ENCODE measurements around the gene KRT80. TPM values are rescaled to one million over a fixed set of nuclear protein-coding genes. Genes with fewer than 3 reads are reported as not detected.

Gene KRT80
- total RNA-seq, 3 donors from 2014 or later (not counting 1 experiment from before 2014, with no cell fraction given): not detected

DNA sequence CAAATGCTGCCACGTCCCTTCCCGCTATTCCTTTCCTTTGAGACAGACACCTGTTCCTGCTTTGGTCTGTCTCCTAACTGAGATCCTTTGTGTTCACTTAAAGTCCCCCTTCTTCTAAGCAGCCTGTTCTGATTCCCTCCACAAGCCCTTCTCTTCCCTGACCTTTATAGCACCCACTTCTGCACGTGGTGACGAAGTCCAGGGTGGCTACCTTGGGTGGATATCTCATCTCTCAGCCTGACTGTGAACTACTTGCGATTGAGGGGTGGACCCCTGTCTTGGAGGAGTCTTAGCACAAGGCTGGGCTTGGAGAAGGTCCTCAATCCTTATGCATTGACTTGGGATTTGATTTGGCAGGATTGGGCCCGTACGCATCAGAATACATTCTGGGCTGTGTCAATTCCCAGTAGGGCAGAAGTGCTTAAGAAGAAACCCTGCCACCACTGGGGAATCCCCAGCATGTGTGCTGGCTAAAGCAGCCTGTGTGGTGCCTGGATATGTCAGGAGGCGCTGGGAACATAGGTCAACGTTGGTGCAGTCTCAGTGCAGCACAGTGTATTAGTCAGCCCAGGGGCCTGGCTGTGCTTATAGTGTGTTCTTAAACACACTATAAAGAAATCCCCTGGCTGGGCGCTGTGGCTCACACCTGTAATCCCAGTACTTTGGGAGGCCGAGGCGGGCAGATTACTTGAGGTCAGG, 23.6 kb downstream of the KRT80 start:
- Mint-ChIP-seq H3K4me1 (no peaks in the 10 kb centered on the region), H3K27me3 (ENCODE audit: low read depth in 2 of 2) (peaks cover 0 to 15% of the 10 kb centered on the region in 2 donors), H3K27ac (no peak overlapping the region), H3K4me3 (no peak overlapping the region), H3K36me3 (no peaks in the 10 kb centered on the region), H3K9me3 (no peaks in the 10 kb centered on the region)
- no peaks in the 10 kb centered on the region for H3K36me3 ChIP-seq (ENCODE audit: control insufficient read depth, insufficient read depth, low read length)
- ATAC-seq (no peak), DNase-seq (no peak)
- no peak overlapping the region for H3K27ac ChIP-seq (ENCODE audit: low read length)
- no peak overlapping the region for H3K4me3 ChIP-seq (ENCODE audit: low read length)
- no peaks in the 10 kb centered on the region for H3K4me1 ChIP-seq (ENCODE audit: control insufficient read depth, insufficient read depth, low read length)
- TF ChIP-seq, protein P1, sequence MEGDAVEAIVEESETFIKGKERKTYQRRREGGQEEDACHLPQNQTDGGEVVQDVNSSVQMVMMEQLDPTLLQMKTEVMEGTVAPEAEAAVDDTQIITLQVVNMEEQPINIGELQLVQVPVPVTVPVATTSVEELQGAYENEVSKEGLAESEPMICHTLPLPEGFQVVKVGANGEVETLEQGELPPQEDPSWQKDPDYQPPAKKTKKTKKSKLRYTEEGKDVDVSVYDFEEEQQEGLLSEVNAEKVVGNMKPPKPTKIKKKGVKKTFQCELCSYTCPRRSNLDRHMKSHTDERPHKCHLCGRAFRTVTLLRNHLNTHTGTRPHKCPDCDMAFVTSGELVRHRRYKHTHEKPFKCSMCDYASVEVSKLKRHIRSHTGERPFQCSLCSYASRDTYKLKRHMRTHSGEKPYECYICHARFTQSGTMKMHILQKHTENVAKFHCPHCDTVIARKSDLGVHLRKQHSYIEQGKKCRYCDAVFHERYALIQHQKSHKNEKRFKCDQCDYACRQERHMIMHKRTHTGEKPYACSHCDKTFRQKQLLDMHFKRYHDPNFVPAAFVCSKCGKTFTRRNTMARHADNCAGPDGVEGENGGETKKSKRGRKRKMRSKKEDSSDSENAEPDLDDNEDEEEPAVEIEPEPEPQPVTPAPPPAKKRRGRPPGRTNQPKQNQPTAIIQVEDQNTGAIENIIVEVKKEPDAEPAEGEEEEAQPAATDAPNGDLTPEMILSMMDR (IDR thresholded peaks at IDR 0.05): no peak
- H3K9me3 ChIP-seq (ENCODE audit: control insufficient read depth, insufficient read depth, low read length): no peaks in the 10 kb centered on the region
- H3K27me3 ChIP-seq (ENCODE audit: control insufficient read depth, insufficient read depth, low read length): no peaks in the 10 kb centered on the region
- WGBS (ENCODE audit: insufficient coverage): 83% methylated on average over 12 of the region's 12 CpGs
- intact Hi-C loops (cut with micrococcal nuclease): no loop called here

DNA sequence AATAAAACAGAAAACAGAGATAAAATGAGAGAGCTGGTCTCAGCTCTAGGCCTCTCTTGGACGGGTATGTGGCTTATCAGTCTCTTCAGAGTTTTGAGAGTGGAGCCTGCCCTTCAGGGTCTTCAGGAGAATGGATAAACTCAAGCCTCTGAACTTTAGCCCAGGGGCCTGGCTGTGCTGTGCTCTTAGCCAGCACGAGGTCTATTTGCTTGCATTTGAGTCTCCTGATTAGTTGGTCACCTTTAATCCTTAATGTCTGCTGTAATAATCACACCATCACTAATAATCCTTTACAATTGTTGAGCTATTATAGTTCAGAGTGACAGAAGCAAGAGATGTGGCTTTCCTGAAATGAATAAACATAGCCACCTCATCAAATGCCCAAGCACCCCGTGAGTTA, 24.3 kb downstream of the KRT80 start:
- Mint-ChIP-seq H3K4me1 (no peaks in the 10 kb centered on the region), H3K27ac (no peak overlapping the region), H3K9me3 (no peaks in the 10 kb centered on the region), H3K36me3 (no peaks in the 10 kb centered on the region), H3K27me3 (ENCODE audit: low read depth in 2 of 2) (peaks cover 0 to 14% of the 10 kb centered on the region in 2 donors), H3K4me3 (no peak overlapping the region)
- TF ChIP-seq, protein P1 (IDR thresholded peaks at IDR 0.05): no peak
- intact Hi-C loops (cut with micrococcal nuclease): no loop called here
- Histone ChIP-seq H3K36me3 (ENCODE audit: control insufficient read depth, insufficient read depth, low read length) (no peaks in the 10 kb centered on the region), H3K4me1 (ENCODE audit: control insufficient read depth, insufficient read depth, low read length) (no peaks in the 10 kb centered on the region), H3K27me3 (ENCODE audit: control insufficient read depth, insufficient read depth, low read length) (no peaks in the 10 kb centered on the region), H3K9me3 (ENCODE audit: control insufficient read depth, insufficient read depth, low read length) (no peaks in the 10 kb centered on the region), H3K27ac (ENCODE audit: low read length) (no peak overlapping the region), H3K4me3 (ENCODE audit: low read length) (no peak overlapping the region)
- no peak for ATAC-seq
- DNase-seq: no peak
- WGBS (ENCODE audit: insufficient coverage): 67% methylated on average over 3 of the region's 3 CpGs

DNA sequence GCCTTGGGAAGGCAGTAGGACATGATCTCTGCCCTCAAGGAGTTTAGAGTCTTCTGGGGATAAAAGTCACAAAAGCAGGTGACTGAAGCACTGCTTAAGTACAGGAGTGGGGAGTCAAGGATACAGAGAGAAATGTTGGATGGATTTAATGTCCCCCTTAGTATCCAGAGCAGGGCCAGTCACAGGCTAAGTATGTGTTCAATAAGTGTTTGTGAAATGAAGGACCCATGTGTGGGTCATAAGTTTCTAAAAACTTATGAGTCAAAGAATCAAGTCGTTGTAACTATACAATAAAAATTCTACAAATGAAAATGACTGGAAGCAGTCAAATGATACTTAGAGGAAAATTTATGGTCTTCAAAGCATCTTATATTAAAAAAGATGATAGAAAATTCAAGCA, 25.1 kb downstream of the KRT80 start:
- no CpG with 5 or more reads among the region's 1 CpG for WGBS (ENCODE audit: insufficient coverage)
- Histone ChIP-seq H3K36me3 (ENCODE audit: control insufficient read depth, insufficient read depth, low read length) (no peaks in the 10 kb centered on the region), H3K9me3 (ENCODE audit: control insufficient read depth, insufficient read depth, low read length) (no peaks in the 10 kb centered on the region), H3K27ac (ENCODE audit: low read length) (no peak overlapping the region), H3K27me3 (ENCODE audit: control insufficient read depth, insufficient read depth, low read length) (no peaks in the 10 kb centered on the region), H3K4me1 (ENCODE audit: control insufficient read depth, insufficient read depth, low read length) (no peaks in the 10 kb centered on the region), H3K4me3 (ENCODE audit: low read length) (no peak overlapping the region)
- Mint-ChIP-seq H3K27ac (no peak overlapping the region), H3K27me3 (ENCODE audit: low read depth in 2 of 2) (peaks cover 0 to 14% of the 10 kb centered on the region in 2 donors), H3K4me3 (no peak overlapping the region), H3K36me3 (no peaks in the 10 kb centered on the region), H3K4me1 (peaks cover 3 to 7% of the 10 kb centered on the region in 2 donors), H3K9me3 (no peaks in the 10 kb centered on the region)
- TF ChIP-seq, protein P1 (IDR thresholded peaks at IDR 0.05): no peak
- intact Hi-C loops (cut with micrococcal nuclease): no loop called here
- ATAC-seq: no peak
- DNase-seq: no peak

All from natural killer cell (primary cell).